Right ventricle myocardium superior (tissue), 1 donor: ENCODE measurements around the gene PLSCR3. TPM values are rescaled to one million over a fixed set of nuclear protein-coding genes. Genes with fewer than 3 reads are reported as not detected.

Source experiments
- ATAC-seq: fragments of 200-7000 bp; cut with Tn5 transposase; one replicate; pipeline ENCODE4 v1.9.1; 2020; ENCODE audit warnings: mild to moderate bottlenecking; ENCODE audit not compliant: poor library complexity
- DNase-seq: peaks from one replicate; pipeline ENCODE4 v3.0.0-alpha.2; 2020
- intact Hi-C: fragments of 100-400 bp; cut with DNase I; formaldehyde crosslinking; loops from one replicate; pipeline ENCODE4 v1.11.2; 2022
- total RNA-seq: library from RNA; stranded (reverse); fragmentation: NEBNext Ultra II Directional; extraction: Animal tissue kit (Norgen Biotek cat#: 25700); gene quantifications from one replicate; pipeline ENCODE4 v1.2.1, GENCODE V29; 2021
- donor health status: DM: no; HTN: yes; CAD: no; lungs with severe emphysema.

PLSCR3 gene
- total RNA-seq, 1 donor from 2014 or later = 14.0 TPM

- ATAC-seq (no peak), DNase-seq (no peak)
- intact Hi-C loops = no loop called here
These were observed 52.5 kb downstream of the PLSCR3 start for GRCh38 chr17:7341842-7342241.

GRCh38 chr17:7340179-7340578, 54.1 kb downstream of the PLSCR3 start:
- intact Hi-C loops = no loop called here
- ATAC-seq (no peak), DNase-seq (no peak)

Other genes with a start within 250 kb of the PLSCR3 start
- gene ASGR1, start 215.2 kb downstream of the PLSCR3 start, total RNA-seq = 0.19 TPM
- gene DLG4, start 174.7 kb downstream of the PLSCR3 start, total RNA-seq = 20.4 TPM
- 2,247 TPM for gene ACADVL, start 174.6 kb downstream of the PLSCR3 start, total RNA-seq
- gene DVL2, start 160.0 kb downstream of the PLSCR3 start, total RNA-seq = 20.4 TPM
- 19.4 TPM for gene PHF23, start 155.1 kb downstream of the PLSCR3 start, total RNA-seq
- gene GABARAP, start 152.1 kb downstream of the PLSCR3 start, total RNA-seq = 432 TPM
- gene CTDNEP1, start 142.8 kb downstream of the PLSCR3 start, total RNA-seq = 109 TPM
- 71.6 TPM for gene ELP5, start 142.3 kb downstream of the PLSCR3 start, total RNA-seq
- 0.94 TPM for gene CLDN7, start 132.0 kb downstream of the PLSCR3 start, total RNA-seq
- gene SLC2A4, start 112.8 kb downstream of the PLSCR3 start, total RNA-seq = 141 TPM
- 0.75 TPM for gene YBX2, start 99.9 kb downstream of the PLSCR3 start, total RNA-seq
- 295 TPM for gene EIF5A, start 86.9 kb downstream of the PLSCR3 start, total RNA-seq
- gene GPS2, start 79.2 kb downstream of the PLSCR3 start, total RNA-seq = 68.8 TPM
- 26.2 TPM for gene NEURL4, start 65.2 kb downstream of the PLSCR3 start, total RNA-seq
- 14.9 TPM for gene ACAP1, start 58.0 kb downstream of the PLSCR3 start, total RNA-seq
- 4.4 TPM for gene KCTD11, start 42.4 kb downstream of the PLSCR3 start, total RNA-seq
- gene TMEM95, start 39.4 kb downstream of the PLSCR3 start, total RNA-seq = not detected
- gene TNK1, start 13.4 kb downstream of the PLSCR3 start, total RNA-seq = 2.1 TPM
- gene TMEM256, start 9.6 kb upstream of the PLSCR3 start, total RNA-seq = 61.5 TPM
- 5.8 TPM for gene NLGN2, start 13.3 kb upstream of the PLSCR3 start, total RNA-seq
- not detected for gene SPEM1, start 25.8 kb upstream of the PLSCR3 start, total RNA-seq
- gene SPEM2, start 31.1 kb upstream of the PLSCR3 start, total RNA-seq = not detected
- gene SPEM3, start 34.3 kb upstream of the PLSCR3 start, total RNA-seq = not detected
- gene TMEM102, start 40.9 kb upstream of the PLSCR3 start, total RNA-seq = 1.7 TPM
- gene FGF11, start 45.0 kb upstream of the PLSCR3 start, total RNA-seq = 9.8 TPM
- 9.8 TPM for gene CHRNB1, start 50.5 kb upstream of the PLSCR3 start, total RNA-seq
- 60.3 TPM for gene ZBTB4, start 85.1 kb upstream of the PLSCR3 start, total RNA-seq
- not detected for gene SLC35G6, start 86.9 kb upstream of the PLSCR3 start, total RNA-seq
- gene POLR2A, start 89.8 kb upstream of the PLSCR3 start, total RNA-seq = 32.9 TPM
- 34.6 TPM for gene TNFSF12, start 154.5 kb upstream of the PLSCR3 start, total RNA-seq
- gene TNFSF13, start 164.2 kb upstream of the PLSCR3 start, total RNA-seq = 8.3 TPM
- gene SENP3, start 167.4 kb upstream of the PLSCR3 start, total RNA-seq = 30.8 TPM
- gene CD68, start 185.1 kb upstream of the PLSCR3 start, total RNA-seq = 32.0 TPM
- gene MPDU1, start 189.3 kb upstream of the PLSCR3 start, total RNA-seq = 25.9 TPM
- 0.91 TPM for gene SOX15, start 195.6 kb upstream of the PLSCR3 start, total RNA-seq
- 101 TPM for gene FXR2, start 220.4 kb upstream of the PLSCR3 start, total RNA-seq
- 80.0 TPM for gene SAT2, start 233.3 kb upstream of the PLSCR3 start, total RNA-seq
- gene SHBG, start 235.6 kb upstream of the PLSCR3 start, total RNA-seq = 0.54 TPM